Measurements from ENCODE around the gene CAMK2G.

Gene CAMK2G

DNA sequence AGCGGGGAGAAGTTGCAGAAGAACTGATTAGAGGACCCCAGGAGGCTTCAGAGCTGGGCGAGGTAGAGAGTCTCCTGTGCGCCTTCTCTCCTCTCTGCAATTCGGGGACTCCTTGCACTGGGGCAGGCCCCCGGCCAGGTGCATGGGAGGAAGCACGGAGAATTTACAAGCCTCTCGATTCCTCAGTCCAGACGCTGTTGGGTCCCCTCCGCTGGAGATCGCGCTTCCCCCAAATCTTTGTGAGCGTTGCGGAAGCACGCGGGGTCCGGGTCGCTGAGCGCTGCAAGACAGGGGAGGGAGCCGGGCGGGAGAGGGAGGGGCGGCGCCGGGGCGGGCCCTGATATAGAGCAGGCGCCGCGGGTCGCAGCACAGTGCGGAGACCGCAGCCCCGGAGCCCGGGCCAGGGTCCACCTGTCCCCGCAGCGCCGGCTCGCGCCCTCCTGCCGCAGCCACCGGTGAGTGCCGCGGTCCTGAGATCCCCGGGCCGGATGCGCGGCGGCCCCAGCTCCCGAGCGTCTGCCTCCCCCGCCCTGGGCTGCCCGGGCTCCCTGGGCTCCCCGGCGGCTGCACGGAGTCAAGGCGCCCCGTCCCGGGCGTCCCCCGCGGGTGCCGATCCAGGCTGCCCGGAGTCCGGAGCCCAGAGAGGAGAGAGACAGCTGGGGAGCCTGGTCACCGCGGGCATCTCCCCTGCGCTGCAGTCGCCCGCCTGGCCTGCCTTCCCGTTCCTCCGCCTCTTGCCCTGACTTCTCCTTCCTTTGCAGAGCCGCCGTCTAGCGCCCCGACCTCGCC lies 36.6 kb upstream of the CAMK2G start, which contains the start of gene PLAU:
PLAU (plus strand) TSS at position 369 of the 789 bp plus-strand sequence. CDS start 424 bp downstream, outside the sequence.
- H3K27ac ChIP-seq (ENCODE audit: low read depth, low read length): no peak within 1 kb of the TSS

DNA sequence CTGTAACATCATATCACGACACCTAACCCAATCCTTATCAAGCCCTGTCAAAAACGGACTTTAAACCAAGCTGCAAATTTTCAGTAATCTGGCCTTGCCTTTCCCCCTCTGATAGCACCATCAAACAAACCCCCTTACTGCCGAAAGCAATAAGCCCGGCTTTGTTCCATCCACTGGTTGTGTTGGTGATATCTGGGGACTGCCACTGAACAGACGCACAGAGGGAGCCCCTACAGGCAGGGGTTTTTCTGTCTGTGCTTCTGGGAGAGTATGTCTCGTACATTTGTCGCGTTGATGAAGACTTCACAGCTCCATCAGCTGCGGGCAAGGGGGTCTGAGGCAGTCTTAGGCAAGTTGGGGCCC lies 36.0 kb upstream of the CAMK2G start:
- H3K27me3 ChIP-seq (ENCODE audit: control insufficient read depth, insufficient read depth, low read length): peaks cover 38% of the 10 kb centered on the region
- no peaks in the 10 kb centered on the region for H3K9me3 ChIP-seq (ENCODE audit: control insufficient read depth, insufficient read depth, low read depth, low read length)
- peaks cover 14% of the 10 kb centered on the region for H3K36me3 ChIP-seq (ENCODE audit: control insufficient read depth, insufficient read depth, low read length)
- peaks cover 64% of the 10 kb centered on the region for H3K4me1 ChIP-seq (ENCODE audit: control insufficient read depth, insufficient read depth, low read length)
- H3K4me3 ChIP-seq (ENCODE audit: low read depth, low read length): peak overlapping the region; percentile 75
- H3K9ac ChIP-seq (ENCODE audit: low read length): peak overlapping the region; percentile 75
- no peak overlapping the region for H3K27ac ChIP-seq (ENCODE audit: low read depth, low read length)

More for the DNA sequence above, 36.6 kb upstream of the CAMK2G start, which contains the start of gene PLAU:
- peak within 1 kb of the TSS; percentile 75 for H3K4me3 ChIP-seq (ENCODE audit: low read depth, low read length)
- peaks cover 58% of the 10 kb centered on the region for H3K4me1 ChIP-seq (ENCODE audit: control insufficient read depth, insufficient read depth, low read length)
- H3K9me3 ChIP-seq (ENCODE audit: control insufficient read depth, insufficient read depth, low read depth, low read length): no peaks in the 10 kb centered on the region
- peak within 1 kb of the TSS; percentile 75 for H3K9ac ChIP-seq (ENCODE audit: low read length)
- peaks cover 16% of the 10 kb centered on the region for H3K36me3 ChIP-seq (ENCODE audit: control insufficient read depth, insufficient read depth, low read length)
- H3K27me3 ChIP-seq (ENCODE audit: control insufficient read depth, insufficient read depth, low read length): peaks cover 38% of the 10 kb centered on the region

DNA sequence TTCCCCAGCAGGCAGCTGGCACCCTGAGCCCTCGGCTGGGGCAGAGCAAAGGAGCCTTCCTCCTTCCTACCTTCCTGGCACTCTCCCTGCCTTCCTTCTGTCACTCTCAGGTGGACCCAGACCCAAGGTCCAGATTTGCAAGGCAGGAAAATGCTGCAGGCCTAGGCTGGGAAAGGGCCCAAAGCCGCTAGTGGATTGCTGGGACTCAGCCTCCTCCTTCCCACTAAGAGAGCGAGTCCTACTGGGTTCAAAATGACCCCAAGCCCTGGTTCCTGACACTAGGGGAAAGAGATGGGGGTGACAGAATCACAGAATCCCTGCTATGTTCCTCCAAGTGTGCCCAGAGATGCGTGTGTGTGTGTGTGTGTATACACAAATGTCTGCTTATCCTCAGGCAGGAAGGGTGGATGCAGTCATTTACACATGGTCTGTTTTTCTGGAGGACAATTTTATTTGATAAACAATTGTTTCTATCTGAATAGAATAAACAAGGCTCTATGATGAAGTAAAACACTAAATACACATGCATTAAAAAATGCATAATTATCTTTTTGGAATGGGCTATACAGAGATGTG lies 35.3 kb upstream of the CAMK2G start:
- Histone ChIP-seq H3K27me3 (ENCODE audit: control insufficient read depth, insufficient read depth, low read length) (peaks cover 38% of the 10 kb centered on the region), H3K9me3 (ENCODE audit: control insufficient read depth, insufficient read depth, low read depth, low read length) (no peaks in the 10 kb centered on the region), H3K36me3 (ENCODE audit: control insufficient read depth, insufficient read depth, low read length) (peaks cover 7% of the 10 kb centered on the region), H3K9ac (ENCODE audit: low read length) (peak overlapping the region; percentile 14), H3K4me1 (ENCODE audit: control insufficient read depth, insufficient read depth, low read length) (peaks cover 65% of the 10 kb centered on the region), H3K27ac (ENCODE audit: low read depth, low read length) (no peak overlapping the region), H3K4me3 (ENCODE audit: low read depth, low read length) (peak overlapping the region; percentile 7; the same call in 1 of the 2 replicates)

DNA sequence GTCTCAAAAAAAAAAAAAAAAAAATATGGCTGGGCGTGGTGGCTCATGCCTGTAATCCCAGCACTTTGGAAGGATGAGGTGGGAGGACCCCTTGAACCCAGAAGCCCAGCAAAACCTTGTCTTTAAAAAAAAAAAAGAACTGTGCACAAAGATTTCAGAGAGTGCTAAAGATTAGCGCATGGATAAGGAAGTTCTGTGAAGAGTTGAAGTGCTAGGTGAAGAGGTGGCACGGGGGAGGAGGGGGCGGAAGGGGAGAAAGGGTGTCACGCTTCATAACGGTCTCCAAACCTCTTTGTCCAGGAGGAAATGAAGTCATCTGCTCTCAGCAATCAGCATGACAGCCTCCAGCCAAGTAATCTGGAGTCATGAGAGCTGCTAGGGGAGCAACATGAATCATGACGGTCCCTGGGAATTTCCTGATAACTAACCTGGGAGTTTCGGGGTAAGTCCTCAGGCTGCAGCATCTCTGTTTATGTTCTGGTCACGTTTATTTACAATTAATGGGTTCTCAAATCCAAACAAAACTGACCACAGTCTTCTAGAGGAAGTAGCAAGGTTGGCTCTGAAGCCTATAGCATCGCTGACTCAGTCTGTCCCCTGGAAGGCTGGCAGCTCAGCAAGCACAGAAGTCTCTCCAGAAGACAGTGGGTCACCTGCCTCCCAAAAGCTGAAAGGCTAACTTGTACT lies 34.6 kb upstream of the CAMK2G start:
- Histone ChIP-seq H3K36me3 (ENCODE audit: control insufficient read depth, insufficient read depth, low read length) (peaks cover 2% of the 10 kb centered on the region; the same call in 1 of the 2 replicates), H3K27ac (ENCODE audit: low read depth, low read length) (no peak overlapping the region), H3K4me1 (ENCODE audit: control insufficient read depth, insufficient read depth, low read length) (peaks cover 59% of the 10 kb centered on the region), H3K9me3 (ENCODE audit: control insufficient read depth, insufficient read depth, low read depth, low read length) (no peaks in the 10 kb centered on the region), H3K9ac (ENCODE audit: low read length) (peak overlapping the region; percentile 14), H3K4me3 (ENCODE audit: low read depth, low read length) (0 out of 2 replicates have a peak overlapping the region, but pooled peaks have one; percentile 7), H3K27me3 (ENCODE audit: control insufficient read depth, insufficient read depth, low read length) (peaks cover 38% of the 10 kb centered on the region)

DNA sequence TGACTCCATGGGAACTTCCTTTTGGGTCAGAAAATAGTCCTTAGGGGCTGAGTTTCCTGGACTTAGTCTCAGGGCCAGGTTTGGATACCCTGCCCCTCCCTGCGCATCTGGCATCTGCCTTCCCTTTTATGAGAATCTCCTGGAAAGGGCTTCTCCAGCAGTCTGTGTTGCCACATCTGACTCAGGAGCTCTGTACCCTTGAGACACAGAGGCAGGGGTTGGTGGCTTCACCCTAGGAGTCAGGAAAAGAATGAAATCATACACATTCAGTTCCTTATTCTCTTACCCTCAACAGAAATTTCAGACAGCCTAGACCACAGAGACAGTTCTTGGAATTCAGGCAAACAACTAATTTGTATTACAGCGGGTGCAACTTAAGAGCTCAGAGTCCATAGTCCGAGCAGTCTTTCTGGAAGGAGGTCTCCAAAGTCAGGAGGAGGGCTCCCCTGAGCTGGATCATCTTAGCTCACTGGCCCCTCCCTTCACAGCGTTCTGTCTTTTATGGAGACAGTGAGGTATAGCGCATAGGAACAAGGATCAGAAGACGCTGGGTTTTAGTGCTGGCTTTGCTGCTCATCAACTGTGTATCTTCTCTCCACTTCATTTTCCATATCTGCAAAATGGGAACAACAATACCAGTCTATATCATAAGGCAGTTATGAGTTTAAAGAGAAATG lies 33.6 kb upstream of the CAMK2G start:
- H3K27ac ChIP-seq (ENCODE audit: low read depth, low read length): no peak overlapping the region
- H3K4me3 ChIP-seq (ENCODE audit: low read depth, low read length): no peak overlapping the region
- no peak overlapping the region for H3K9ac ChIP-seq (ENCODE audit: low read length)
- H3K27me3 ChIP-seq (ENCODE audit: control insufficient read depth, insufficient read depth, low read length): peaks cover 35% of the 10 kb centered on the region
- no peaks in the 10 kb centered on the region for H3K9me3 ChIP-seq (ENCODE audit: control insufficient read depth, insufficient read depth, low read depth, low read length)
- peaks cover 54% of the 10 kb centered on the region for H3K4me1 ChIP-seq (ENCODE audit: control insufficient read depth, insufficient read depth, low read length)
- H3K36me3 ChIP-seq (ENCODE audit: control insufficient read depth, insufficient read depth, low read length): no peaks in the 10 kb centered on the region

DNA sequence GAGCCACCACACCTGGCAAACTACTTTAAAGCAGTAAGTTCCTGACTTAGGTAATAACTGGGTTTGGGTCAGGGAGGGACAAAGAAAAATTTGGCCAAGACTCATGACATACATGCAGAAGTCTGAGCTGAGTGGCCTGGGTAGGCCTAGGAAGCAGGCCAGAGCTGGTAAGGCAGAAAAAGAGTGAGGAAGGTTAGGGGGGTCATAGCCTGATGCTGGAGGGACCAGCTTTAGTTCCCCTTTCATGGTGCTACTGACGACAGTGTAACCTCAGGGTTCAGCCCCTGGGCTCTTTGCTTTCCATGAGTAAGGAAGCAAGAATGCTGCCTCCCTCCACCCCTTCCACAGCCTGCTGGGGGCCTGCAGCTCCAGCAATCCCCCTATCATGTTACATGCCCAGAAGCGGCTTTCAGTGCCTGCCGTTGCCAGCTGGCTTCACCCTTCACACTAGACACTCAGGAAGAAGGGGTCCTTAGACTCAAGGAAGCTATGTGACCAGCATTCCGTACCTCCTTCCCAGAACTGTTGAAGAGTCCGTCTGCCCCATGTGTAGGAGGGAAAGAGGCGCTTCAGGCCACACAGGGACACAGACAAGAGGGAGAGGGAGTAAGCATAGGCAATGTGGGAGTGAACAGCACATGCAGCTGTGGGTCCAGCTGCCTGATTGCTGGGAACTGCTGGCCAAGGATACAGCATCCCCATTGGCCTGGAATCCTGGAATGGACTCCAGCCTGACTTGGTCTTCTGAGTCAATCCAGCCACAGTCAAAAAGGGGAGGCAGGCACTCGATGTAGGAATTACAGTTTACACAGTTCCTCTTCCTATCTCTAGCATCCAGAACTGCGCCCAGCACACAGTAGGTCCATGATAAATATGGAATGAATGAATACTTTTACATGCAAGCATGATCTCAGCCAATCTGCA lies 32.4 kb upstream of the CAMK2G start:
- peak overlapping the region; percentile 27; the same call in 1 of the 2 replicates for H3K4me3 ChIP-seq (ENCODE audit: low read depth, low read length)
- peak overlapping the region; percentile 64; the same call in 1 of the 2 replicates for H3K27ac ChIP-seq (ENCODE audit: low read depth, low read length)
- no peaks in the 10 kb centered on the region for H3K9me3 ChIP-seq (ENCODE audit: control insufficient read depth, insufficient read depth, low read depth, low read length)
- peaks cover 51% of the 10 kb centered on the region for H3K4me1 ChIP-seq (ENCODE audit: control insufficient read depth, insufficient read depth, low read length)
- no peaks in the 10 kb centered on the region for H3K36me3 ChIP-seq (ENCODE audit: control insufficient read depth, insufficient read depth, low read length)
- H3K27me3 ChIP-seq (ENCODE audit: control insufficient read depth, insufficient read depth, low read length): peaks cover 23% of the 10 kb centered on the region
- peak overlapping the region; percentile 61 for H3K9ac ChIP-seq (ENCODE audit: low read length)

DNA sequence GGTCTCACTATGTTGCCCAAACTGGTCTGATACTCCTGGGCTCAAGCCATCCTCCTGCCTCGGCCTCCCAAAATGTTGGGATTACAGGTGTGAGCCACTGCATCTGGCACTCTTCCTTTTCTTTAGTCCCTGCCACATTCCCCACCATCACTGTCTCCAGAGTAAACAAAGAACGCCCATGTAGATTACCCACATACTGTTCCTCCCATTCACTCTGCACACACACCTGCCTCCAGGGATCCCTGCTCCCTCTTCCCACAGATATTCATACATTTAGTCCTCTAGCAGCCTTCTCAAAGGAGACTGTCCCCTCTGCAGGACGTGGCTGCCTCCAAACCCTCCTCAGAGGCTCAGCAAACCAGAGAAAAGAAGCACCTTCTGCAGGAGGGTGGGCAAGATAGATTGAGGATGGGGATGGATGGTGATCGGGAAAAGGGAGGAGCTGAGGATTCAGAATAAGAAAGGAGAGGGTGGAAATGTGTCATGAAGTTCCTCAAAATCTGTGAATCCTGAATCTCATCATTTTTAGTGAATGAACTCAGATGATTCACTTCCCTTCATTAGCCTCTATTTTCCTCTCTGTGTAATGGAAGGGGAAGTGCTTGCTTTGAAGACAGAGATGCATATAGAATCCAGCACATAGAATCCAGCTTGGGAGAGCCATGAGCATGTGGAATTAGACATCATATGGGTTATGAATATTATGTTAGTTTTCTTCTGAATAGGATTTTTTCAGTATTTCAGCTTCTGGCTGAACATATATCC lies 31.1 kb upstream of the CAMK2G start:
- no peak overlapping the region; the same call in 1 of the 2 replicates for H3K27ac ChIP-seq (ENCODE audit: low read depth, low read length)
- no peaks in the 10 kb centered on the region for H3K9me3 ChIP-seq (ENCODE audit: control insufficient read depth, insufficient read depth, low read depth, low read length)
- H3K9ac ChIP-seq (ENCODE audit: low read length): no peak overlapping the region
- H3K27me3 ChIP-seq (ENCODE audit: control insufficient read depth, insufficient read depth, low read length): peaks cover 13% of the 10 kb centered on the region
- H3K4me3 ChIP-seq (ENCODE audit: low read depth, low read length): no peak overlapping the region
- no peaks in the 10 kb centered on the region for H3K36me3 ChIP-seq (ENCODE audit: control insufficient read depth, insufficient read depth, low read length)
- peaks cover 47% of the 10 kb centered on the region for H3K4me1 ChIP-seq (ENCODE audit: control insufficient read depth, insufficient read depth, low read length)

DNA sequence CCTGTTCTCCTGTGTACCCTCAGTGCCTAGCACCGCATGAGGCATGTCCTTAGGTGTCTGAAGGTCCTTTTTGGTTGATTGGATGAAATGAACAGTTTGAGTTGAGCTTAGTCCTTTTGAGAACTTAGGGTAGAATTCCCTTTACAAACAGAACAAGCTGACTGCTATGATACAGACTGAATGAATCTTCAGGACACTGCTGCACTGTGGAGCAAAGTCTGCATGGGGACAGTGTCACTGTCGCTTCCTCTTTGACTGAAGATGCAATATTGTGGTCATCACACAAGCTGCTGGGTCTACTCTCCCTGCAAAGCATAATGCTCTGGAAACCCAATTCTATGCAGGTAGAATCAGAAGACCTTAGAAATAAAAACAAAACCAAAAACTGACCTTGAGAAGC lies 28.0 kb upstream of the CAMK2G start:
- no peak overlapping the region for H3K27ac ChIP-seq (ENCODE audit: low read depth, low read length)
- H3K36me3 ChIP-seq (ENCODE audit: control insufficient read depth, insufficient read depth, low read length): no peaks in the 10 kb centered on the region
- H3K4me1 ChIP-seq (ENCODE audit: control insufficient read depth, insufficient read depth, low read length): peaks cover 29% of the 10 kb centered on the region
- H3K9ac ChIP-seq (ENCODE audit: low read length): no peak overlapping the region
- H3K4me3 ChIP-seq (ENCODE audit: low read depth, low read length): no peak overlapping the region
- no peaks in the 10 kb centered on the region for H3K27me3 ChIP-seq (ENCODE audit: control insufficient read depth, insufficient read depth, low read length)
- H3K9me3 ChIP-seq (ENCODE audit: control insufficient read depth, insufficient read depth, low read depth, low read length): no peaks in the 10 kb centered on the region

DNA sequence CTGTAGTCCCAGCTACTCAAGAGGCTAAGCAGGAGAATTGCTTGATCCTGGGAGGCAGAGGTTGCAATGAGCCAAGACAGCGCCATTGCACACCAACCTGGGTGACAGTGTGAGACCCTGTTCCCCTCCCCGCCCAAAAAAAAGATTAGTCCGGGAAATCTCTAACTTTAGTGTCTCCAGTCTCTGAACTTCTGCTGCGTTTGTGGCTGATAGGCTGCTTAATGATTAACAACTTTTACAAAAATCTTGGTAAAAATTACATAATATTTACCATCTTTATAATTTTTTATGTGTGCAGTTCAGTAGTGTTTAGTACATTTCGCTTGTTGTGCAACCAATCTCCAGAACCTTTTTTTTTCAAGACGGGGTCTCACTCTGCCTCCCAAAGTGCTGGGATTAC lies 26.9 kb upstream of the CAMK2G start:
- H3K4me1 ChIP-seq (ENCODE audit: control insufficient read depth, insufficient read depth, low read length): peaks cover 19% of the 10 kb centered on the region
- H3K27ac ChIP-seq (ENCODE audit: low read depth, low read length): no peak overlapping the region
- no peaks in the 10 kb centered on the region for H3K36me3 ChIP-seq (ENCODE audit: control insufficient read depth, insufficient read depth, low read length)
- H3K9ac ChIP-seq (ENCODE audit: low read length): no peak overlapping the region
- no peaks in the 10 kb centered on the region for H3K27me3 ChIP-seq (ENCODE audit: control insufficient read depth, insufficient read depth, low read length)
- no peak overlapping the region for H3K4me3 ChIP-seq (ENCODE audit: low read depth, low read length)
- H3K9me3 ChIP-seq (ENCODE audit: control insufficient read depth, insufficient read depth, low read depth, low read length): no peaks in the 10 kb centered on the region
